T-helper 9 cell (primary cell): ENCODE results near the gene SMAD1.

Experiments used
- DNase-seq: peaks from one replicate; pipeline ENCODE4 v3.0.0-alpha.2; 2020

Gene SMAD1

GRCh38 chr4:145490361-145490760 lies 8.7 kb downstream of the SMAD1 start:
- no peak for DNase-seq

- no peak for DNase-seq
Observed at GRCh38 chr4:145490796-145491195, 9.1 kb downstream of the SMAD1 start.

GRCh38 chr4:145492376-145492775 lies 10.7 kb downstream of the SMAD1 start:
- no peak for DNase-seq

- DNase-seq = no peak
Observed at GRCh38 chr4:145493166-145493565, 11.5 kb downstream of the SMAD1 start.

- no peak for DNase-seq
Observed at GRCh38 chr4:145494666-145495270, 13.1 kb downstream of the SMAD1 start.

GRCh38 chr4:145496292-145496691 lies 14.6 kb downstream of the SMAD1 start:
- no peak for DNase-seq

GRCh38 chr4:145497199-145498149 lies 15.8 kb downstream of the SMAD1 start:
- no peak for DNase-seq

- DNase-seq = no peak
Observed at GRCh38 chr4:145498430-145498829, 16.8 kb downstream of the SMAD1 start.

GRCh38 chr4:145501051-145501660 lies 19.5 kb downstream of the SMAD1 start:
- no peak for DNase-seq

GRCh38 chr4:145502809-145503208 lies 21.2 kb downstream of the SMAD1 start:
- DNase-seq = no peak

GRCh38 chr4:145503486-145504072 lies 21.9 kb downstream of the SMAD1 start:
- no peak for DNase-seq

GRCh38 chr4:145505995-145506394 lies 24.3 kb downstream of the SMAD1 start:
- no peak for DNase-seq

- no peak for DNase-seq
Observed at GRCh38 chr4:145507636-145508035, 26.0 kb downstream of the SMAD1 start.

- no peak for DNase-seq
Observed at GRCh38 chr4:145511913-145512522, 30.4 kb downstream of the SMAD1 start.

GRCh38 chr4:145513020-145513621 lies 31.5 kb downstream of the SMAD1 start:
- no peak for DNase-seq

GRCh38 chr4:145520172-145520571 lies 38.5 kb downstream of the SMAD1 start:
- DNase-seq = no peak

- DNase-seq = no peak
Observed at GRCh38 chr4:145521282-145521681, 39.6 kb downstream of the SMAD1 start.

- DNase-seq = no peak
Observed at GRCh38 chr4:145523117-145523516, 41.5 kb downstream of the SMAD1 start.

GRCh38 chr4:145524552-145524951 lies 42.9 kb downstream of the SMAD1 start:
- DNase-seq = no peak

- DNase-seq = no peak
Observed at GRCh38 chr4:145525291-145525740, 43.7 kb downstream of the SMAD1 start.

- no peak for DNase-seq
Observed at GRCh38 chr4:145527773-145528172, 46.1 kb downstream of the SMAD1 start.

- DNase-seq = no peak
Observed at GRCh38 chr4:145528601-145529000, 46.9 kb downstream of the SMAD1 start.
